Measurements from ENCODE around the gene PASD1. TPM values are rescaled to one million over a fixed set of nuclear protein-coding genes. Genes with fewer than 3 reads are reported as not detected.

Gene PASD1
- total RNA-seq, 4 donors from 2014 or later = not detected

GRCh38 chrX:151697522-151697921 is 134.0 kb downstream of the PASD1 start:
- DNase-seq (ENCODE audit: low spot score) (no peak), ATAC-seq (ENCODE audit: low FRiP score) (no peak)
- no peak for TF ChIP-seq CTCF (IDR thresholded peaks at IDR 0.05)

- no peak for TF ChIP-seq CTCF (IDR thresholded peaks at IDR 0.05)
- no peak for ATAC-seq (ENCODE audit: low FRiP score)
- DNase-seq (ENCODE audit: low spot score) = no peak
Measured at GRCh38 chrX:151698485-151698884, 135.0 kb downstream of the PASD1 start.

GRCh38 chrX:151699746-151700145 is 136.3 kb downstream of the PASD1 start:
- ATAC-seq (ENCODE audit: low FRiP score) = no peak
- DNase-seq (ENCODE audit: low spot score) = no peak
- no peak for TF ChIP-seq CTCF (IDR thresholded peaks at IDR 0.05)

GRCh38 chrX:151700581-151700980 is 137.1 kb downstream of the PASD1 start:
- DNase-seq (ENCODE audit: low spot score) (no peak), ATAC-seq (ENCODE audit: low FRiP score) (no peak)
- TF ChIP-seq CTCF (IDR thresholded peaks at IDR 0.05) = no peak

GRCh38 chrX:151701071-151701470 is 137.6 kb downstream of the PASD1 start:
- no peak for TF ChIP-seq CTCF (IDR thresholded peaks at IDR 0.05)
- ATAC-seq (ENCODE audit: low FRiP score) (no peak), DNase-seq (ENCODE audit: low spot score) (no peak)

- DNase-seq (ENCODE audit: low spot score) (no peak), ATAC-seq (ENCODE audit: low FRiP score) (no peak)
- TF ChIP-seq CTCF (IDR thresholded peaks at IDR 0.05) = no peak
Measured at GRCh38 chrX:151701531-151701930, 138.1 kb downstream of the PASD1 start.

- TF ChIP-seq CTCF (IDR thresholded peaks at IDR 0.05) = no peak
- DNase-seq (ENCODE audit: low spot score) (no peak), ATAC-seq (ENCODE audit: low FRiP score) (no peak)
Measured at GRCh38 chrX:151702026-151702714, 138.7 kb downstream of the PASD1 start.

Measured in omental fat pad (tissue), 4 donors.